DMS153 (cell line): ENCODE data around the gene COL28A1.

Experiments used
- DNase-seq: peaks from one replicate; lab custom pipeline; 2025; lab: John Stamatoyannopoulos, UW

The COL28A1 gene

GRCh38 chr7:7535691-7536090 lies at the start of gene COL28A1:
Gene COL28A1, minus strand, starts transcription at chr7:7535873. Its CDS starts 2,998 bp downstream, at chr7:7532875.
- no peak for DNase-seq

- DNase-seq, result no peak
Observed at GRCh38 chr7:7584653-7585052, 49.0 kb upstream of the COL28A1 start.

DNA sequence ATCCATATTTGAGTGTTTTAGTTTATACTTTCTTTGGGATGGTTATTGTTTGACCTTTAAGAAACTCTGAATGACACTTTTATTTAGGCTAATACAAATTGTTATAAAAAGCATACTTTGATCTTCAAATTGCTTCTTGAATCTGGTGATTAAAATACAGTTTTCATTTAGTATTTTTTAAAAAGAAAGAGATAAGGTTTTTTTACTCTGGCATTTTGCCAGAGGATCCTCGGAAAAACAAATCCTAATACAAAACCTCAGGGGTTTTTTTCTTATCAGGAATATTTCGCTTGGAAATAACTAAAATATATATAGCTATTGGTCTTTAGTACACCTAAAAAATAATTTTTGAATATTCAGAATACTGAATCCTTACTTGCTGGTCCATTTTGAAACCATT lies 48.1 kb upstream of the COL28A1 start:
- DNase-seq, result no peak

GRCh38 chr7:7582596-7582995 lies 46.9 kb upstream of the COL28A1 start:
- no peak for DNase-seq

DNA sequence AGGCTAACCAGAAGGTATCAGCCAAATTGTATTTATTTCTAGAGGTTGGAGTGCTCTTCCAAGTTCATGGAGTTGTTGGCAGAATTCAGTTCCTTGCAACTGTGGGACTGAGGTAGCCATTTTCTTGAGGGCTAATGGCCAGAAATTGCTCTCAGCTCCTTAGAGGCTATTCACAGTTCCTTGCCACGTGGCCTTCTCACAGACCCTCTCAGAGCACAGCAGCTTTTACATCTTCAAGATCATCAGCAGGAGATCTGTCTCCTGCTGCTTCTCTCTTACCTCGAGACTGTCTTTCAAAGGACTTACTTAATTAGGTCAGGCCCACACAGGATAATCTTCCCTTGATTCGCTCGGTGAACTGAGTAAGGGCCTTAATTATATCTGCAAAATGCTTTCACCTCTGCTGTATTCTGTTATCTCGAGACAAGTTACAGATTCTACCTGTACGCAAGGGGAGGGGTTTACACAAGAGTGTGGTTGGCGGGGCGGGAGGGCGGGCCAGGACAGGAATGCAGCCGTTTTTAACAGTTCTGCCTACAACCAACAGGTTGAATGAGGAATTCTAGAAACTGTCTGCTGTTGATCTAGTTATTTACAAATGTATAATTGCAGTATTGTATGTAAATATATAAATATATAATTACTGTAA lies 46.0 kb upstream of the COL28A1 start:
- DNase-seq, result no peak

- DNase-seq, result no peak
Observed at GRCh38 chr7:7579638-7580037, 44.0 kb upstream of the COL28A1 start.

GRCh38 chr7:7577888-7578287 lies 42.2 kb upstream of the COL28A1 start:
- DNase-seq, result no peak

- no peak for DNase-seq
Observed at GRCh38 chr7:7576344-7576743, 40.7 kb upstream of the COL28A1 start.

- no peak for DNase-seq
Observed at GRCh38 chr7:7573701-7574100, 38.0 kb upstream of the COL28A1 start.

- no peak for DNase-seq
Observed at GRCh38 chr7:7570584-7570983, 34.9 kb upstream of the COL28A1 start.

DNA sequence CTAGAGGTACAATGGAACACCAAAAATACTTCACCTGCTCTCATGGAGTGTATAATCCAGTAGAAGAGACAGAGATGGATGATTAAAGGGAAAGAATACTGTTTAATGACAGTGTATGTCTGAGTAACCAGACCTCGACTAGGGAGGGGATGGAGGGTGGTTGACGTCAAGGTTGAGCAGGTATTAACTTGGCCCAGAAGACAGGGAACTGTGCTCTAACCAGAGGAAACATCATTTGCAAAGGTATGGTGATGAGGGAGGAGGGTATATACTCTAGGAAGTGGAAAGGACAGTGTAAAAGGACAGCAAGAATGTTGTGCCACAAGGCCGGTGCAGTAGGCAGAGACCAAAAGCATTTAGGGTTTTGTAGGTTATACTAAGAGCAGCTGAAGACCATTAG lies 33.9 kb upstream of the COL28A1 start:
- no peak for DNase-seq

DNA sequence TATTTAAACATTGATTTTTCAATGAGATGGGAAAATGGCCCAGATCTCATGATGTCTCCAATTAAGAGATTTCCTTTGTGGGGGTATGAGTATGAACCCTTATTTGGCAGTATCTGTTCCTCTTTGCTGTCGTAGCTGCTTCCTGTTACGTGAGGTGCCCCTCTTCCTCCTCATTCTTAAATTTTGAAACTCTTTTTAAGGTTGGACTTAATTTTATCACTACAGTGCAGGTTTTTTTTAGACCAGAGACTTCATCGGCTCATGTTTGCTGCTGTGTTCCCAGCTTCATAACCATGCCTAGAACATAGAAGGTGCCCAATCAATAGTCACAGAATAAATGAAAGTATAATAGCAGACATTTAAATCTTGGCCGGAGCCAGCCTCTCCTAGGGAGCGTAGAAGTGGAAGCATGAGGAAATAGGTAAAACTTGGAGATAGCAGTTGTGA lies 33.4 kb upstream of the COL28A1 start:
- DNase-seq, result no peak

DNA sequence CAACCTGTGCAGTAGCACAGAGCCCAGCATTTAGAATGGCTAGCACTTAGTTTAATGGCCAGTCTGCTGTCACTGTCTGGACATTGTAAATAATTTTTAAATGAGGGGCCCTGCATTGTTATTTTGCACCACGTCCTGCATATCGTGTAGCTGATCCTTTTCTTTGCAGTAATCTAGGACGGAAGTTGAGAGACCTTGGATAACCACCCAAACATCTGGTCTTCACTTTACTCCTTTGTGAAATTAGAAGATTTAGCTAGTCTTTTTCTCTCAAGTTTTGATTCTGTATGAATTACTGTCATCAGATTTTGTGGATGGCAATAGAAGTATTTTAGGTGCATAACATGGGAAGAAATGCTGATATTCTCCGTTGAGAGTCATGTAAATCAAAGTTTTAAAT lies 32.9 kb upstream of the COL28A1 start:
- no peak for DNase-seq

GRCh38 chr7:7567898-7568531 lies 32.3 kb upstream of the COL28A1 start:
- no peak for DNase-seq

DNA sequence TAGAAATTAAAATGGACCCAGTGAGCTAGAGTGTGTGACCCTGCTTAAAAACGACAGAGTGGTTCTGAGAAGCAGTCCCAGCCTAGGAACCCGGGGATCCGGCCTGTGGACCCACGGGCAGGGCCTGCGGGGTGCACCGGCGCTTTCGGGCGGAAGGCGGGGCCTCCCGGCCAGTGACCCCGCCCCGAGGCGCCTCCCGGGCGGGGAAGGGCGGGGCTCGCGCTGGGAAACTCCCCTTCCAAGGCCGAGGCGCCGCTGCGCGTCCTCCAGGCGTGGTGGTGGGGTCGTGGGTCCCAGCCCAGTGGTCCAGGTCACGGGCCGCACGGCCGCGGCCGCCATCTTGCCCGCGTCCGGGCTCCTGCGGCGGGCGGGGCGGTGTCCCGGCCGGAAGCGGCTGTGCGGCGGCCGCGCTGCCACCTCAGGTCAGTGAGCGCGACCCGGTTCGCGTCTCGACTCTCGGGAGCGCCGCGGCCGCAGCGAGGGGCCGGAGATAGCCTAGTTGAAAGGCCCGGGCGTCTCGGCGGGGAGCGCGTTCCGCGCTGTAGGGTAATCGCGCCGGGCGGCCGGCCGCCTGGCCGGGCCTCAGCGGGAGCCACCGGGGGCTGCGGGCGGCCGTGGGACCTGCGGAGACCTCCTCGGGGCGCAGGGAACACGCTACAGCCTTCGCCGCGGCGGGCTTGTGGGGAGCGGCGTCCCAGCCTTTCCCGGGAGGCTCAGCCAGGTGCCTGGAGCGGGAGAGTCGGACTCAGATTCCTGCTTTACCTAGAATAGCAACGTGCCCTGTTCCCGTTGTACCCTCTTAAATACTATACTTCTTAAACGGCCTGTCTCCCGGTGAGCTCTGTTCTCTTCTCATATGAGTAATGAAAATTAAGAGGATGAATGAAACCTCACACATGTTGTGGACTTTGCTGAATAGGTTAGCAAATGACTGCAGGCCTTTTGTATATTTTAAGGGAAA lies 31.3 kb upstream of the COL28A1 start, which contains the start of gene MIOS:
Gene MIOS (plus strand): TSS at position 234 of the 961 bp plus-strand sequence. CDS start 5,592 bp downstream, outside the sequence.
- DNase-seq, result peak; percentile 56

DNA sequence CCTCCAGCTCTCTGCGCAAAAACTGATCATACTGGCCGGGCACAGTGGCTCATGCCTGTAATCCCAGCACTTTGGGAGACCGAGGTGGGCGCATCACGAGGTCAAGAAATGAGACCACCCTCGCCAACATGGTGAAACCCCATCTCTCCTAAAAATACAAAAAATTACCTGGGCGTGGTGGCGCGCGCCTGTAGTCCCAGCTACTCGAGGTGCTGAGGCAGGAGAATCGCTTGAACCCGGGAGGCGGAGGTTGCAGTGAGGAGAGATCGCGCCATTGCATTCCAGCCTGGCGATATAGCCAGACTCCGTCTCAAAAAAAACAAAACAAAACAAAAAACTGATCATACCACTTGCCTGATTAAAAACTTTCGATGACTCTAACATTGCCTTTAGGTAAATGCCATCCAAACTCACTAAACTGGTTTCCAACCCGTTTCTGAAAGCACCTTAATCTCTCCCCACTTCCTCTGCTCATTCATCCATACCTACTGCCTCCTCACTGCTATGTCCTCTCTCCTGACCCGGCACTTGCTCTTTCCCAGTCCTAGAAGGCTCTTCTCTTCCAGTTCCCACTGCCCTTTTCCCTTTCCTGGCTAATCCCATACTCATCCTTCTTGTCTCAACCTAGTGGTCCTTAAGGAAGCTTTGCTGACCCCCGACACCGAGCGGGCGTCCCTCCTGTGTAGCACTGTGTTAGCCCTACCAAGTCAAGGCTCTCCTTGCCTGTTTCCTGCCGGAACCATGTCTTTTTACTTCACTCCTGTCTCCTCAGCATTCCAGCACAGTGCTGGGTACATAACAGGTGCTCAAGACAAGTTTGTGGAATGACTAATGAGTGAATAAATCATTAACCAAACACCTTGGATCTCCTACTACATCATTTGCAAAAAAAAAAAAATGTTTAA lies 30.3 kb upstream of the COL28A1 start:
- no peak for DNase-seq

DNA sequence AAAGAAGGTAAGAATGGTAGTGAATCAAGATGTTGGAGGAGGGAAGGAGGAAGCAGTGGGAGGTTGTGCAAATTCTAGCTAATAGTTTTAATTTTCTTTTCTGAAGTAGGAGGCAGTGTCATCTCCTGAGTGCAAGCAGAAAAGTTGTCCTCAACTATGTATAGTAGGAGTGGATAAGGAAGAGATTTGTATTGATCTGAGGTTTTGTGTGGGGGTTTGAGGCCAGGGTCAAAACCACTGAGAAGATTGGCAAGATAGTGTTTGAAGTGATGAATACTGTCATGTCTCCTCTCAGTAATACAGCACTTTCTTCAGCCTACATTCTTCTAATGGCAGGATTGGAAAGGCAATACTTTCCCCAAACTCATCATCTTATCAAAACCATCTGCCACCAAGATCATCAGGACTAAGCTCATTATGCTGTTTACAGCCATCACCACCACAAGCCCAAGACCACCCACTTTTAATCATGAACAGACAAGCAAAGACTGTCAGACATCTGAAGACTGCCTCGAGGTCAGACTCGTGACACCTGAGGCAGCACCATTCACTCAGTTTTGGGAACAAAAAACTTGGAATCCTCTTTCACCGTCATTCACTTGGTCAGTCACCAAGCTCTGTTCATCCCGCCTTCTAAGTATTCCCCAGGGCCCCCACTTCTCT lies 29.5 kb upstream of the COL28A1 start:
- DNase-seq, result no peak

- DNase-seq, result no peak
Observed at GRCh38 chr7:7564323-7564780, 28.7 kb upstream of the COL28A1 start.

GRCh38 chr7:7563813-7564212 lies 28.1 kb upstream of the COL28A1 start:
- DNase-seq, result no peak

DNA sequence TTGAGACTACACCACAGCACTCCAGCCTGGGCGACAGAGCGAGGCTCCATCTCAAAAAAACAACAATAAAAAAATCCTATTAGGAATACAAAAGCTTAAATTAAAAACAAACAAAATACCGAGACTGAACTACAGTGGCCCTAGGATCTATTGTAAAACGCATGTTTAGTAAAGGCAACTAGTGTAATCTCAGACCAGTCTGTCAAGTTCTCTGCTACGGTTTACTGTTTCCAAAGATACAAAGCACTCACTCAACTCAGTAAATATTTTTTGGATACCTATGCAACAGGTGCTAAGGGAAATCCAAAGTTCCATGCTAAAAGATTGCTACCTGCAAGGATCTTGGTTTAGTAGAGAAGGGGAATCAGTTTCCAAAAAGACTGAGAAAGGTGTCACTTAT lies 27.6 kb upstream of the COL28A1 start:
- DNase-seq, result peak; percentile 27

DNA sequence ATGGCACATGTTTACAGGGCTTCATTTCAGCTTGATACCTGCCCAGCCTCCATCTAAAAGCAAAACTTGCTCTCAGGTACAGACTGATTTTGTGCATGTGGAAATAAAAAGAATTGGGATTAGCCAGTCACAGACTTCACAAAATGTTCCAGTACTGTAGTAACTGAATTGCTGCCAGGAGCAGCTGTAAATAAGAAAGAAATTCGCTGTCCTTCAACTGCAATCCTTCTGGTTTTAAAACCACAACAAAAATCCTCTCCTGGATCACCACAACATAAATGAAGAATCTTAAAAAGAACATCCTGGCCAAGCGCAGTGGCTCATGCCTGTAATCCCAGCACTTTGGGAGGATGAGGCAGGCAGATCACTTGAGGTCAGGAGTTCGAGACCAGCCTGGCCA lies 27.1 kb upstream of the COL28A1 start:
- DNase-seq, result no peak
